ENCODE measurements around the gene PPP1R27.
A peak's percentile ranks its signal among the peaks of the same experiment; 100 is the strongest.

PPP1R27 gene

DNA sequence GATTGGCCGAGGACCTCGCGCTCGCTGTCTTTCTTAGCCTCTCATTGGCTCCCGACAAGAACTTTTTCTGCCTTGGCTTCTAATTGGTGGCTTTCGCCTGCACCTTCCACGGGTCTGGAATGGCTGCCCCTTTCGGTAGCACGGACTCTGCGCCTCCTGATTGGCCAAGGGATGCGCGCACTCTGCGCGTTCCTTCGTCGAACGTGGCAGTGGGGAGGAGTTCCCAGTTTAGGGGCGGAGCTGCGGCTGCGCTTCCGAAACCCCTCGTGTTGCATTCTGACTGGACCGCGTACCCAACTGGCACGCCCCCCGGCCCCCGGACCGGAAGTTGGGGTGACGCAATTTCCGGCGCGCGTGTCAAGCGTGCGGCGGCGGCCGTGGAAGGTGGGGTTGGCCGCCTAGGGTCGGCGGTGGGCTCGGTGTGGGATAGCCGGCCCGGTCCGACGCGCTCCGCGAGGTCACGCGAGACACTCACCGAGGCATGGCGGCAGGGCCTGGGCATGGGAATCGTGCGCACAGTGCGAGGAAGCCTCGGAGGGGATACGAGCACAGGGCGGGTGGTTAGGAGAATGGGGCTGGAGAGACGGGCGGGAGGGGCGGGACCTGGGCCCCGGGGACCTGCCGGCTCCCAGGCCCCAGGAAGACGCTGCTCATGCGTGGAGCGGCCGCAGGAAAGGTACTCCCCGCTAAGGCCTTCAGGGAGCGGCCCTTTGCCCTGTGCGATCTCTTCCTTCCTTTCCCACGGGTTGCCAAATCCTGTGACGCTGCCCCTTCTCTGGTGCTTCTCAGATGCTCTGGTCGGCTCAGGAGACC lies 26.1 kb upstream of the PPP1R27 start:
- peak; percentile 100 for DNase-seq (ENCODE audit: low spot score)

DNA sequence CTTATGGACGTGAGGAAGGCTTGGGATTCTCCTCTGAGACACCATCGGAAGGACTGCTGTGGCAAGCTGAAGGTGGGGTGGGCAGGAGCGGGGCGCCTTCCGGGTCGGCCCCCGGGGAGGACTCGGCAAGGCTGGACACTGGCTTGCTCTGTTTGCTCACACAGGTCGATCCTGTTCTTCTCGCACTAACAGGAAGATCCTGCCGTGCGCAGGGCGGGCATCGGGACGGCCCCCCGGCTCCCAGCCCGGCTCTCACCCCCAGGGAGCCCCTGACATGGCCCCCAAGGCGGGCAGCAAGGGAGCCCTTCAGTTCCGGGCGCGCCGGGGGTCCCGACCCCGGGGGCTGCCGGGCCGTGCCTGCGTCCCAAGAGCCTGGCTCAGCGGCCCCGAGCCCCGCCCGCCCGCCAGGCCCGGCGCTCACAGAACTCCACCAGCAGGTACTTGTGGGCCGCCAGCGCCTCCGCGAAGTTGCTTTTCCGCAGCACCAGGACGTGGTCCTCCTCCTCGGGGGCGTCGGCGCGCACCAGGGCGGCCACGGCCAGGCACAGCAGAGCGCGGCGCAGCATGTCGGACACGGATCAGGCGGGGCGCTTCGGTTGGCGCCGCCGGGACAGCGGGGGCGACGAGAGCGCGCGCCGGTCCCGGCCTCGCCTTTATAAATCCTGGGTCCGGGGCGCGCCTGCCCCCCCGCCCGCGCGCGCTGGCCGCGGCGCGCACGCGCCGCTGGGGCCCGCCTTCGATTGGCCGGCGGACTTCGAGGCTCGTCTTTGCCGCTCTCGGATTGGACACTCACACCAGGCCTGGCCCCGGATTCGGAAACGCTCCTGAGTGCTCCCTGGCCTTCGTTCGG lies 25.3 kb upstream of the PPP1R27 start, which contains the start of gene P4HB:
TSS of gene P4HB (minus strand) at position 630 of the 850 bp plus-strand sequence. CDS start at position 566, 64 bp downstream.
- DNase-seq (ENCODE audit: low spot score) = no peak

DNA sequence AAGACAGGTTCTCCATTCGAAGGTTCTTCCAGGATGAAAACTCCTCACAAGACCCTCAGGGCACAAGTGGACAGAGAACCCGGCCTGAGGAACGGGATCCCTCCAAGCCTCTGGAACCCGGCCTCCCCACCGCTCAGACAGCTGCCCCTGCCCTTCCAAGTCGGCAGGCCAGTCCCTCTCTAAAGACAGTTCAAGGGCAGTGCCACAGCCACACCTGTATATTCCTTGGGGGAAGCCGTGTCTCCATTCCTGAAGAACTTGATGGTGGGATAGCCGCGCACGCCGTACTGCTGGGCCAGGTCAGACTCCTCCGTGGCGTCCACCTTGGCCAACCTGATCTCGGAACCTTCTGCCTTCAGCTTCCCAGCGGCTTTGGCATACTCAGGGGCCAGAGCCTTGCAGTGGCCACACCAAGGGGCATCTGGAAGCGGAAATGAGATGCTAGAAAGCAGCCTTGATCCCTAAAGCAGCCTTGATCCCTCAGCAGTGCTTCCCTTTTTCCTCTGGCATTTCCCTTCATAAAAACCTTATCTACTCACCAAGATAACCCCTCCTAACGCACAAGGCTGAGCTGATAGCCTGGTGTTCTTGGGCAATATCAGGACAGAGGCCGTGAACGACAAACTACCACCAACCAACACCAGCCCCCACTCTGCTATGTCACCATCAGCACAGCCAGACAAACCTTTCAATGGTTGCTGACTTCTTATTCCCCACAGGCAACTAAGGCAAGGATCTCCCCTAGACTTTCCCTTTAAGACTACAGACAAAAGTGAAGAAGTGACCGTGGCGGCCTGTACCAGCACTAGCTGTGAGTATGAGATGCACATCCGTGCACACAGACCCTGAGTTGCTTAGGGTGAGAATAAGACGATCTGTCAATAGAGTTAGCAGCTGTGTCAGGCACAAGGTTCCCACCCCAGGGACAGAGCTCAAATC lies 24.4 kb upstream of the PPP1R27 start:
- peak; percentile 14 for DNase-seq (ENCODE audit: low spot score)

DNA sequence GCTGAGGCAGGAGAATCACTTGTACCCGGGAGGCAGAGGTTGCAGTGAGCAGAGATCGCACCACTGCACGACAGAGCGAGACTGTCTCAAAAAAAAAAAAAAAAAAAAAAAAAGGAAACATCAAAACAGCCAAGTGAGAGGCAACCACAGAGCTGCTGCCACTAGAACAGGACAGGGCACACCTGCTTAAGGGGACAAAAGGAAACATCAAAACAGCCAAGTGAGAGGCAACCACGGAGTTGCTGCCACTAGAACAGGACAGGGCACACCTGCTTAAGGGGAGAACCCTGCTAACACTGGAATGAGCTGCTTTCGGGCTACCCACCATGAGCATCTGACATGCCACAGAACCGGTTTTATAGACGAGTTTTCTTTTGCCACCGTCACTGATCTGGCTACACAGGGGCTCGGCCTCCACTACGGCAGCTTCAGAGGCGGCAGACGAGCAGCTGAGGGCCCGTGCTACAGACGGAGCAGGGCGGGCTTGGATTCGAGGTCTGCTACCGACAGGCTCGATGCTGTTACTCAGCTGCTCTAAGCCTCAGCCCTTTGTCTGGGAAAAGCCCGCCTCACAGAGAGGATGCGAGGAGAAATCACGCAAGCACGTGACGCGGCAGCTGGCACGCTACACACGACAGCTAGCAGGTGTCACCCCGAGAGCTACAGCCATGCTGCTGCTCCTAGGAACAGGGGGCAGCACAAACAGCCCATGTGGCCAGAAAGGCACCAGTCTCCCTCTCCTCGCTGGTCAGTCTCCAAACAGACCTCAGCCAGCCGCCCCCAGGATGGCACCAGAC lies 23.5 kb upstream of the PPP1R27 start:
- DNase-seq (ENCODE audit: low spot score) = no peak

DNA sequence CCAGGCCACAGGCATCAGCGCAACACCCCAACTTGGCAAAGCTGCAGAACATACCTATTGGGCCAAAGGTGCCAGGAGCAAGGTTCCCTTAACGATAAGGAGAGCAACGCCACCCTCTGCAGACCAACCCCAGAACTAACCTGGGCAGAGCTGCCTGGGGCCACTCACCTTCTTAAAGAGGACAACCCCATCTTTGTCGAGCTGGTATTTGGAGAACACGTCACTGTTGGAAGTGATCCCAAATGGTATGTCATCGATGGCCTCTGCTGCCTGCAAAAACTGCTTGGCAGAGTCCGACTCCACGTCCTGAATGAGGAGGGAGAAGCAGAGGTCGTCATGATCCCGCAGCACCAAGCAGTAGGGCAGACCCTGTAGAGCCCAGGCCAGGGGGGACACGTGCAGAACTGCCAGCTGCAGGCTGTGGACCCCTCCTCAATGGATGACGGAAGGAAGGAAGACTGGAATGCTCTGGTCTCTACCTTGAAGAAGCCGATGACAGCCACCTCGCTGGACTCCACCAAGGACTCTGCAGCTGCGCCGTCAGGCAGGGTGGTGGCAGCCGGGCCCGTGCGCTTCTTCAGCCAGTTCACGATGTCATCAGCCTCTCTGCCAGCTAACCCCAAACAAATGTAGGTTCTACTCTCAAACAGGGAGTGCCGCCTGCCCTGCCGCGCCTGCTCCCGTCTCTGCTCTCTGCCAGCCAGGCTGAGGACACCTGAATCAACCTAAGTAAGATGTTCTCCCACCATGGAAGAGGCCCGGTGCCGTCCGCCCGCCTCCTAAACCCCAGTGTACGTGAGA lies 20.3 kb upstream of the PPP1R27 start:
- peak; percentile 40 for DNase-seq (ENCODE audit: low spot score)

DNA sequence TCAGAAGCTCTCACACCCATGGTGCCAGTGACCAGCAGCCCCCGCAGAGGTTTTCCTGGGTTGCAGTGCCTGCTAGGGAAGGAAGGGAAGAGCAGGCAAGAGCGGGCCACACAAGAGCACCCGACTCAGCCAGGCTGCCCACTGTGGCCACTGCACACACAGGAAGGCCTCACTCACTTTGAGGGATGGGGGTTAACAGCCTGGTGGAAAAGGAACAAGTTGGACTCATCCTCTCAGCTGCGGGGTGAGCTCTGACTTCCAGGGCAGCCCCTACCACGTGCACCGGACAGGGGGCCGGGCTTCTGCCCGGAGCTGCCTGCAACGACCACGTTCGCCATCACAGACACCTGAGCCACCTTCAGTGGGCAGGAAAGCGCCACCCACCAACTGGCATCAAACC lies 17.4 kb upstream of the PPP1R27 start:
- DNase-seq (ENCODE audit: low spot score) = no peak

DNA sequence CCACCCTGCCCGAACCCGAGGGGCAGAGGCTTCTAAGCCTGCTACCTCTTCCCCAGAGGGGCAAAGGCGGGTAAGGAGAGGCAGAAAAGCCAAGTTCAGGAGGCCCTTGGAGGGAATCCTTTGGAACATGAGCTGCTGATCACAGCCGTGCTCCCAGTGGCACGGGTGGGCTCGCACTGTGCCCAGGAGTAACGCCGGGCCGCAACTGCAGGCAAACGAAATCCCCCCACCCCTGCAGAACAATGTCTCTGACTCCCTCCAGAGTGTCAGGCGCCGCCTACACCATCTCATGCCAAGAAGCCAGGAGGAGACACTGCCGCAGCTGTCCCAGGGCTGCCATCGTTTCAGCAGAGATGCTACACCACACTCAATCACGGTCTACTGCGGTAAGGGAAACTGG lies 16.6 kb upstream of the PPP1R27 start:
- no peak for DNase-seq (ENCODE audit: low spot score)

DNA sequence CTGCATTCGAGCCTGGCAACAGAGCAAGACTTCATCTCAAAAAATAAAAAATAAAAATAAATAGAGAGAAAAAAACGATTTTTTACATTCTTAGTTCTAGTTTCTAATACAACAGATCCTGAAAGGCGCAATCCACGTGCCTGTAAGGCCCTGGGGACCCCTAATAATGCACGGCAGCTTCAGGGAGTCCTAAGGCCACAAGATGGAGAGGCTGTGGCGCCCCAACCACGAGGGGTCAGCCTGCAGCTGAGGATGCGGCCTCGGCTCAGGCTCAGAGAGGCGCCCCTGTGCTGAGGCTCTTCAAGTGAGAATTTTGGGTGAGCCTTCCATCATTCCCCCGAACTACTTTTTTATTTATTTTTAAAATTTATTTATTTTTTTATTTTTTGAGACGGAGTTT lies 14.6 kb upstream of the PPP1R27 start:
- DNase-seq (ENCODE audit: low spot score) = no peak

DNA sequence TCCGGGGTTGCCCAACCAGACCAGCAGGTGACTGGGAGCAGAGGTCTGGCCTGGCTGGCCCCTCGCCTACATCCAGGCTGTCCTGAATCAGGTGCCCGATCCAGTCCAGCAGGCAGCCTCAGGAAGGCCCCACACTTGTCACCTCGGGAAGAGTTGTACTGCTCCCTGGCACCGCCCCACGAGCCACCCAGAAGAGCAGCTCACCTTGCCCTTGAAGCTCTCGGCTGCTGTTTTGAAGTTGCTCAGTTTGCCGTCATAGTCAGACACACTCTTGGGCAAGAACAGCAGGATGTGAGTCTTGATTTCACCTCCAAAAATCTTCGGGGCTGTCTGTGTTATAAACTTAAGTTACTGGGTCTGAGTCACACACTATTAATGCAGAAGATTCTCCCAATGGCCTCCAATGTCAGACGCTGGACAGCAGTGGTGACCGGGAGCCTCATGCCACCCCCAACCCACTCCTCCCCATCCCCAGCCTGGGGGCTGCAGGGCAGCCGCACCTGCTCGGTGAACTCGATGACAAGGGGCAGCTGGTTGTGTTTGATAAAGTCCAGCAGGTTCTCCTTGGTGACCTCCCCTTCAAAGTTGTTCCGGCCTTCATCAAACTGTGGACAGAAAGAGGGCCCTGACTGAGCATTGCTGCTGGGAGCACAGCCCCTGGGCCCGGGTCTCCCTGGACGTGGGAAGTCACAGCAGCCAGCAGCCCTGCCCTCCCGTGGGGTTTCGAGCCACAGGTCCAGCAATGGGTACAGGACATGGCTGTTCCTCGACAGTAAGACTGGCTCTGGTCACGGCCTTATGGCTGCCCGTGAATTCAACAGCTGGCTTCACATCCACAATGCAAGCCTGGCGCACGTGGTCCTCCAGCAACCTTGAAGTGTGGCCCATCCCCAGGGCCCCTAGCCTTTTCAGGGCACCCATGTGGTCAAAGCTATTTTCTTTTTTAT lies 12.2 kb upstream of the PPP1R27 start:
- DNase-seq (ENCODE audit: low spot score) = no peak

DNA sequence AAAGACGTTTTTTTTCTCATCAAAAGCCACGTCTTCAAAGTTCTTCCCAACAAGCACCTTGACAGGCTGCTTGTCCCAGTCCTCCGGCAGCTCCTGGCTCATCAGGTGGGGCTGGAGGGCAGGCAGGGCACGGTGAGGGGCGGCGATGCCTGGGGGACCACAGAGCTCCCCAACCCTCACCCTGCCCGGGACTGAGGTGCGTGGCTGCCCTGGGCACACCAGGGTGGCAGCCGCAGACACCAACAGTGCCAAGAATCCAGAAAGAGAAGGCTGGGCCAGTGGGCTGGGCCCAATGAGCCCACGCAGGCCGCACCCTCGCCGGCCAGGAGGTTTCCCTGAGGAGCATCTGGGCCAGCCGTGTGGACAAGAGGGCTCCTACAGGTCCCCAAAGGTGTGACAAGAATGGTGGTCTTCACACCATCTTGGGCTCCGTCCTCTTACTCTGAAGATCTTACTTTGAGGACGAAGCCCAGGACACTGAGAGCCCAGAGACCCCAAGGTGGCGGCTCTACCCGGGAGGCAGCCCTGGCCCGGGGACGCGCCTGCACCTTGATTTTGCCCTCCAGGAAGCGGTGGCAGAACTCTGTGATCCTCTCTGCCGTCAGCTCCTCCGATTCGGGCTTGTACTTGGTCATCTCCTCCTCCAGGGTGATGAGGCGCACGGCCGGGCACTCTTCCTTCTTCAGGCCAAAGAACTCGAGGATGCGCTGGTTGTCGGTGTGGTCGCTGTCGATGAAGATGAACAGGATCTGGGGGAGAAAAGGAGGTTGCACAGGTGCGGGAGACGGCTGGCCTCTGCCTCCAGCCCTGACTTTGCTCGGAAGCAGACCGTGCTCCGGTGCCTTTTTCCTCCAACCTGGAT lies 11.3 kb upstream of the PPP1R27 start:
- no peak for DNase-seq (ENCODE audit: low spot score)

DNA sequence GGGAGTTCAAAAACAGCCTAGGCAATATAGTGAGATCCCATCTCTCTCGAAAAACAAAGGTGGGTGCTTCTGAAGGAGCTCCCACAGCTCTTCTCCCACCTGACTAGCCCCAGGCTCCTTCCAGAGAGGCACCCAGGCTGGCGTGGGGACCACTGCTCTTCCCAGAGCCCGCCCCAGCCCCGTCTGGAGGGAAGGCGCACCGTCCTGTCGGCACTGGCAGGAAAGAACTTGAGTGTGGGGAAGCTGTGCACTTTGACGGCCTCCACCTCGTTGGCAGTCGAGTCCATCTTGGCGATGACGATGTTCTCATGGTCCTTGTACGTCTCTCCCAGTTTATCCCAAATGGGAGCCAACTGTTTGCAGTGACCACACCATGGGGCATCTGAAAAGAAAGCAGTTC lies 10.5 kb upstream of the PPP1R27 start:
- DNase-seq (ENCODE audit: low spot score) = no peak

DNA sequence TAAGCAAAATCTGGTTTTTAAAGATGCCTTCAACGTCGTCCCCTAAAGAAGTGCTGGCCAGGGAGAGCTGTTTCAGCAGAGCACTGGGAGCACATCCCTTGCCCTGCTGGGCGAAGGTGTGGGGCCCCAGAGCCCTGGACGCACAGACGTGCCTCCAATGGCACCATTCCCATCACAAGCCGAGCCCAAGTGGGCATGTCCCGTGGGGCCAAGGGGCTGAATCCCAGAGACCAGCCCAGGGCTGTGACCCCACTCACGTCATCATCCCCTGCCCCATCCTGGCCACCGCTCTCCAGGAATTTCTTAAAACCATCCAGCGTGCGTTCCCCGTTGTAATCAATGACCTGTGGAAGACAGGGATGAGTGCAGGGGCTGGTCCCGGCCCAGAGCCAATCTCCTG lies 10.0 kb upstream of the PPP1R27 start:
- no peak for DNase-seq (ENCODE audit: low spot score)

DNA sequence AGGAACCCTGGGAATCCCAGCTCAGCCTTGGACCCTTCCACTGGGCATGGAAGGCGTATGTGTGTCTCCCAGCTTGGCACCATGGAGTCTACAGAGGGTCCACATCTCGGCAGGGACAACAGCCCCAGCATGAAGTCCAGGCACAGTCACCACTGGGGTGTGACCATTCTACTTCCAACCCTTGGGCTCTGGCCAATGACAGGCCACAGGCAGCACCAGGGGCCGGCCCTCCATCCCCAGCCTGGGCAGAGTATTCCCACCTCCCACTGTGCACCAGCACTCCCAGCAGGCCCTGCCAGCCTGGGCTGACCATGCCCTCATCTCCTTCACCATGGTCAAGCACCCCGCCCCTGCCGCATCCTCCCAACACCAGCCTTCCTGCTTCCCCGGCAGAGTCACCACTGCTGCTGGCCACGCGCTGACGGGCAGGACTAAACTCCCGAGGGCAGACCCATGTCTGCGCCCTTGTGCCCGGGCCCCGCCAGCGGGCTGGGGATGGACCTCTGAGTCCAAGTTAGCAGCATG lies 9.5 kb upstream of the PPP1R27 start:
- DNase-seq (ENCODE audit: low spot score) = no peak

DNA sequence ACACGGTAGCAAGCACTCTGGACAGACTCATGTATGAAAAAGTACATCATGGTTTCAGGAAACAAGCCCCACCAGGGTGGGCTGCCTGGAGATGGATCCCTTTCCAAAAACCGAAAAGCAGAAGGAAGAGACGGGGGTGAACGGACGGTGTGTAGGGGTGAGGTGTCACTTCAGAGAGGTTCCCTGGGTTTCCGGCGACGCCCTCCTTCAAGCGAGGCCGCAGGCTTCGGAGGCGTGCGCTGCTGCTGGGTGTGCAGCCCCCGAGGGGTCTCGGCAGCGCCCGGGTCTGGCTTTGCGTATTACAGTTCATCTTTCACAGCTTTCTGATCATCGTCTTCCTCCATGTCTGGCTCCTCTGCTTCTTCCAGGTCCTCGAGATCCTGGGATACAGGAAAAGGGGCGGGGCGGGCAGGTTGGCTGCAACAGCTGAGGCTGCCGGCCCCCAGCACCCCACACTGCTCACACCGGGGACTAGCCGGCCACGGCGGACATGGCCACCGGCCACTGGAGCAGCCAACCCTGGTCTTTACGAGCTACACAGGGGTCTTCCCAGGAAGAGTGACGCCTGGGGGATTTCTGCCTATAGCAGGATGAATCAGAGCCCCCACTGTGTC lies 9.0 kb upstream of the PPP1R27 start:
- DNase-seq (ENCODE audit: low spot score) = no peak

DNA sequence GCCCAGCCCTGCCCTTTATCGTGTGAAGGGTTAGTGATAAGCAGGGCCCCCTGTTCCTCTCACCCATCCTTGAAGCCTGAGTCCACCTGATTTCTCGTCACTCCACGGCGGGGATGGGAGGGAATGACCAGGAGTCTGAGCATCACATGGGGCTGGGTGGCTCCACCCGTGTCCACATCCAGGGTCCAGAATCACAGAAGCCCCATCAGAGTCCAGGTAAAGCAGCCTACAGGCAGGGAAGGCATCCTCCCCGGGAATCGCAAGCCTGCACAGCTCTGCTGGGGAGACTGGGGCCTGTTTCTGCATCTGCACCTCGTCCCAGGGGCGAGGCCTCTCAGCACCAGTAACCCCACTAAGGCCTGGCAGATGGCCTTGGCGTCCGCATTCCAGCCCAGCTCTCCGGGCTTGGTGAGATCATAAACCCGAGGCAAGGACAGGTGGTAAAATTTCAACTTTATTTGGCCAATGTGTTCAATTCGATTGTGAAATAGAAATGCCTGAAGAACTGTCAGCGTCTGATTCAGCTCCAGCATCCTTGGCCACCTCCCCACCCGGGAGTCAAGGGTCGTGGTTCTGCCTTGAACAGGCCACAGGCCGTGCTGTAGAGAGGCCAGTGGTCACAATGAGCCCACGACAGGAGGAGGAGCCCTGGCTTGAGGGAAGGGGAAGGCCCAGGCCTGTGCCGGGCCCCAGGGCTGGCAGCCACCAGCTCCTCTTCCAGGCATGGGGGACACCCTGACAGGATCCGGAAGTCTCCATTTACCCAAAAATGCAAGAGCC lies 8.1 kb upstream of the PPP1R27 start:
- no peak for DNase-seq (ENCODE audit: low spot score)

DNA sequence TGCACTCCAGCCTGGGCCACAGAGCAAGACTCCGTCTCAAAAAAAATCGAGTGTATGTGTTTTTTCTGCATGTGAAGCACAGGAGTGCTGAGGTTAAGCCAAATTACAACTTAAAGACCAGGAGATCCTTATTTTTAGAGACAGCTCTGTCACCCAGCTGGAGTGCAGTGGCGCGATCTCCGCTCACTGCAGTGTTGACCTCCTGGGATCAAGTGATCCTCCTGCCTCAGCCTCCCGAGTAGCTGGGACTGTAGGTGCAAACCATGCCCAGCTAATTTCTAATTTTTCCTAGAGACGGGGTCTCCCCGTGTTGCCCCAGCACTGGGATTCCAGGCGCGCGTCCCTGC lies 7.5 kb upstream of the PPP1R27 start:
- DNase-seq (ENCODE audit: low spot score) = no peak

DNA sequence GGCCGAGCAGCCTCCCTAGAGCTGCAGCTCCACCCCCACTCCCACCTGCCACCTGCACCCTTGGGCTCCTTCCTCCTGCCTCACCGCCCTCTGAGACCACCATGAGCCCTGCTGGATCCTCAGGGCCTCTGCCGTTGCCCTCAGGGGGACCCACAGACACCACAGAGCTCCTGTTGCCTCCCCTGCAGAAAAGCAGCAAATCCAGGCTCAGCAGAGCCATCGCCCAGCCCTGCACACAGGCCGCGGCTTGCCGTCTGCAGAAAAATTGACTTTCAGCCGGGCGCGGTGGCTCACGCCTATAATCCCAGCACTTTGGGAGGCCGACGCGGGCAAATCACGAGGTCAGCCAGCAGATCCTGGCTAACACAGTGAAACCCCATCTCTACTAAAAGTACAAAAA lies 7.0 kb upstream of the PPP1R27 start:
- no peak for DNase-seq (ENCODE audit: low spot score)
